HG03135 (cell line): ENCODE measurements around the gene TOR2A.
"Not testable (repeated sequence)": the region's sequence is repeated elsewhere in the genome, so short reads cannot be mapped to it uniquely, and the experiment has no call there.

ENCODE experiments used
- ATAC-seq: cut with Tn5 transposase; IDR thresholded peaks from one replicate; pipeline ENCODE4 v1.9.1; 2021; ENCODE audit warnings: mild to moderate bottlenecking, moderate library complexity; ENCODE audit not compliant: unreplicated experiment

TOR2A gene

DNA sequence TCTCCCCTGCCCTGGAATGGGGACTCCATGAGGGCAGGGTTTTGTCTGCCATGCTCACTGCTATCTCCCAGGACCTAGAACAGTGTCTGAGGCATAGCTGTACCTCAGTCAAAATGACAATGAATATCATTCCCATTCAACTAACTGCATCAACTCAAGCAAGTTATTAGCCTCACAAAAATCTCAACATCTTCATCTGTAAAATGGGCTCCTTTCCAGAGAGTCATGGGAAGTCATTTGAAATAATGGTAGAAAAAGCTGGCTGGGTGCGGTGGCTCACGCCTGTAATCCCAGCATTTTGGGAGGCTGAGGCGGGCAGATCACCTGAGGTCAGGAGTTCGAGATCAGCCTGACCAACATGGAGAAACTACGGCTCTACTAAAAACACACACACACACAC lies 34.0 kb upstream of the TOR2A start:
- ATAC-seq = no peak

DNA sequence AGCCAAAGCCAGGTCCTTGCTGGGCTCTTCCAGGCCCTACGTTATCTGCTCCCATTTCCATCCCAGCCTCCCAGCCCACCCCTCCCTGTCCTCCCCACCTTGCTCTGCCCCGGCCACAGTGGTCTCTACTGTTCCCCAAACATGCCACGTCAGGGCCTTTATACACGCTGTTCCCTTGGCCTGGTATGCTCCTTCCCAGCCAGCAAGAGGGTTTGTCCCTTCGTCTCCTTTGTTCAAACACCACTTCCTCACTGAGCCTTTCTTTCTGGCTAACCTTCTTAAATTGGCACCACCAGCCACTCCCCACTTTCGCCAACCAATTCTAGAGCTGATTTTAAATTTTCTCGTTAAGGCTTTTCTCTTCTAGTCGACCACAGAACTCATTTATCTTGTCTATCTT lies 33.6 kb upstream of the TOR2A start:
- ATAC-seq = no peak

DNA sequence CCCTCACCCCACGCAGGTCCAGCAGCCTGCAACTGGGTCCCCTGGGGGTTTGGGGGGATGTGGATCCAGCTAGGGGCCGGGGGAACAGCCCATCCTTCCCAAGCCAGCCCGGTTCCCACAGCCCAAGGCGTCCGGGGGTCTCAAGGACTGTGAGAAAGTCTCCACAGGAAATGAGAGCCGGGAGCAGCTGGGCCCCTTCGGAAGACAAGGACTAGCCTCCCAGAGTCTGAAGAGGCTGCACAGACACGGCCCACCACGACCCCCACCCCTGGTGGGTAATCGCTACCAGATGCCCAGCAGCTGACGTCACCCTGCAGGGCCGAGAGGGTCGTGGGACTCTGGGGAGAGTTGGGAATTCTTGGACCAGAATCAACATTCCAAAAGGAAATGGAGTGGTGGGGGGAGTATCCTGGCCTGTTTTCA lies 32.8 kb upstream of the TOR2A start:
- no peak for ATAC-seq

DNA sequence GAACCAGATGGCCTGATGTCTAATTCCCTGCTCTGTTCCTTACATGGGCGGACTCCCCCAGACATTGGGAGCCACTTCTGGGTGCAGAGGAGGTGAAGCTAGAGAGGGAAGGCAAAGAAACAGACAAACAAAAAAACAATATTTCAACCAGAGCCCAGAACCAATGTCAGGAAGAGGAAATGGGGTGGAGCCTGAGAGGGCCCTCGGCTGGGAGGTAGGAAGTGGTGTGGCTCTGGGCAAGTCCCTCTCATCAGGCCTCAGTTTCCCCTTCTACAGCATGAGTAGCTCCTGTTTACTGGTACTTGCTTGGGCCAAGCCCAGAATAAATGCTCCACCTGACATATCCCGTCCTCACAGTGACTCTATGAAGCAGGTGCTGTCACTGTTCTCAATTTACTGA lies 32.3 kb upstream of the TOR2A start:
- ATAC-seq = no peak

DNA sequence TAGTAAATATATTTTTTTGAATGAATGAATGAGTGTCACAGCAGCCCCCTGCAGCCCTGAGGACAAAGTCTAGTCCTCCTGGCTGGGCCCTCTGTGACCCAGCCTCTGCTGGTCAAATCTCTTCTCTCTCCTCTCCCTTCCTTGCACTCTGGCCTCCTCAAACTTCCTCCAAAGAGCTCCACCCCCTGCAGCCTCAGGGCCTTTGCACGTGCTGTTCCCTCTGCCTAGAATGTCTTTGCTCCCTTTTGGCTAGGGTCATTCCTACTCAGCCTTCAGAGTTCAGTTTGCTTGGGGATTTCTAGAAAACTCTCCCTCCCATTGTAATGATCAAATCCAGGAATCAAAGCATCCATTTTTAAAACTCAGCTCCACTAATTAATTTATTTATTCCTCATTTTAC lies 30.3 kb upstream of the TOR2A start:
- ATAC-seq = no peak

DNA sequence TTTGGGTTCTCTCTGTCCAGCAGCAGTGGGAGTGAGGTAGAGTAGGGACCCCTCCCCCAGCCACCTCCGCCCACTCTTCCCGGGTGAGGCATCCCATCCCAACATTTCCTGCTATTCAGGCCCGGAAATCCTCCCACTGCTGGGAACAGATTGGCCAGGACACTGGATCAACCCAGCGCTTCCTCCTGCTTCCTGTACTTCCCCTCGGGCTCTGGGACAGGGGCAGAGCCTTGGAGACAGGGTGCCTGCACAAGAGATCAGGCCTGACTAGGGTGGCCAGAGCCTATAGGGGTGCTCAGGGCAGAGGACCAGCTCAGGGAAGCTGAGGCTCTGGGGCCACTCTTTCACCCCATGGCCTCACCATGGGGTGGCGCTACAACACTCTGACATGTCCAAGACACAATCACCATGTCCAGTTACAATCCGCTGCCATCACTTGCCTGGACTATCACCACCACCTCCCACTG lies 28.9 kb upstream of the TOR2A start:
- no peak for ATAC-seq

DNA sequence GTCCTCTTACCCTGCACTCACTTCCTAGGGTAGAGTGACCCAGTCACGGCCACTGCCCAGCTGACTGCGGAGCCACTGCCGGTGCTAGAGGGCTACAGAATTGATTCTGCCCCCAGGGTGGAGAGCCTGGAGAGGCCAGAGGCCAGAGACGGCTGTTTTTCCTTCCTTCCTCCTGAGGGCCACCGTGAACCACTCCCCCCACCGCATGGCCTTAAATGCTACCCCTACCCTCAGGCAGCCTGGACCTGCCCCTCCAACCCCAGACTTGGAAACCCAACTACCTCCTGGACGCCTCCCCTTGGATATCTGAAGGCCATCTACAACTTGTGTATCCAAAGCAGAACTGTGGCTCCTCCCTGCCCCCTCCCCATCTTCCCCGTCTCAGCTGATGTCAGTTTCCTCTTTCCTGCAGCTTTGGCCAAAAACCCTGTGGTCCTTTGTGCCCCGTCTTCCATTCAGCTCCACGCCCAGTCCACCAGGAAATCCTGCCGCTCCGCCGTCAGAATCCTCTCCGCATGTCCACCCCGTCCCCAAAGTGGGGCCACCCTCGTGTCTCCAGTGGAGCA lies 27.1 kb upstream of the TOR2A start:
- no peak for ATAC-seq

DNA sequence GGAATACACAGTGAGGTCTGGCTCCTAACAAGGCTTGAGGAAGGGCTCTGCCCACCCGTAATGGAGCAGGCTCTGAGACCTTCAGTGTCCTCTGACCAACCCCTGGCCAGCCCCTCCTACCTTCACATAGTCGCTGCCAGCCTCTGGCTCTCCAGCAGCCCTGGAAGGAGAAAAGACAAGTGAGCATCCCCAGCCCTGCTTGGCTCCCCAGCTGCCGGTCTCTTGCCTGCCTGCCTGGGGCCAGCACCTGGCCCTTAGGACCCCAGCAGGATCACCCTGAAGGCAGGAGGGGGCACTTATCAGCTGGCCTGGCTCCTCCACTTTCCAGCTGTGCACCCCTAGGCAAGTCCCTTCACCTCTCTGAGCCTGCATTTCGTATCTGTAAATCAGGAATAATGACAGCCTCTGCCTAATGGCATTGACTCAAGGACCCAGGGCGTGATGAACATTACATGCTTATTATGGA lies 26.4 kb upstream of the TOR2A start:
- no peak for ATAC-seq

DNA sequence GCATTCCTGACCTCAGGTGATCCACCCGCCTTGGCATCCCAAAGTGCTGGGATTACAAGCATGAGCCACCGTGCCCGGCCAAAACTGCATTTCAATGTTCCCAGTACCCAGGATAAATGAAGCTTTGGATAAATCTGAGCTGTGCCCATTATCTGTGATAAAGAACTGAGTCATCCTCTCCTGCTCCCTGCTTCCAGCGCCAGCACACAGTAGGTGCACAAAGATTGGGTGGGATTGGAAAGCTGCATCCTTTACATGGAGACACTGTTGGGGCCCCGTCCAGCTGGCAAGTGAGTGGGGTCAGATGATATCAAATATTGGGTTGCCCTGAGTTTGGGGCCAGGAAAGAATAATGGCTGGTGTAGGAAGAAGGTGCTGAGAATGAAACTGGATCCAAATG lies 26.0 kb upstream of the TOR2A start:
- ATAC-seq = no peak

DNA sequence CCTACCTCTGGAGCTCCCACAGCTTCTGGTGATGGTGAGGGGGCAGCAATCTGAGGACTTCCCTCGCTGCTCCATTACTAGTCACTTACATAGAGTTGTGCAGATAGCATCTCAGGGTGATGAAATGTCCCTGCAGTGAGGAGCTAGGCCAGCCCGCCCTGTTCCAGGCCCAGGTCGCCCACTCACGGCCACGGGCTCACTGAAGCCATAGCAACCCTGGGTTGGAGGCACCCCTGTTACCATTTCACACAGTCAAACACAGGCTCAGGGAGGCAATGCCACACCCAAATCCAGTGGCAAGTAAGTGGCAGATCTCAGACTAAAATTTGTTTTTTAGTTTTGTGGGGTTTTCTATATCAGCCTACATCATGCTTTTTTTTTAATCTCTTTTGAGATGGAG lies 23.7 kb upstream of the TOR2A start:
- ATAC-seq = no peak

DNA sequence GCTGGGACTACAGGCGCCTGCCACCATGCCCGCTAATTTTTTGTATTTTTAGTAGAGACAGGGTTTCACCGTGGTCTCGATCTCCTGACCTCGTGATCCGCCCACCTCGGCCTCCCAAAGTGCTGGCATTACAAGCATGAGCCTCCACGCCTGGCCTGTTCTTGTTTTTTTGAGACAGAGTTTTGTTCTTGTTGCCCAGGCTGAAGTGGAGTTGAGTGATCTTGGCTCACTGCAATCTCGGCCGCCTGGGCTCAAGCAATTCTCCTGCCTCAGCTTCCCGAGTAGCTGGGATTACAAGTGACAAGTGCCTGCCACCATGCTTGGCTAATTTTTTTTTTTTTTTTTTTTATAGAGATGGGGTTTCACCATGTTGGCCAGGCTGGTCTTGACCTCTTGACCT lies 21.7 kb upstream of the TOR2A start:
- ATAC-seq = not testable (repeated sequence)

DNA sequence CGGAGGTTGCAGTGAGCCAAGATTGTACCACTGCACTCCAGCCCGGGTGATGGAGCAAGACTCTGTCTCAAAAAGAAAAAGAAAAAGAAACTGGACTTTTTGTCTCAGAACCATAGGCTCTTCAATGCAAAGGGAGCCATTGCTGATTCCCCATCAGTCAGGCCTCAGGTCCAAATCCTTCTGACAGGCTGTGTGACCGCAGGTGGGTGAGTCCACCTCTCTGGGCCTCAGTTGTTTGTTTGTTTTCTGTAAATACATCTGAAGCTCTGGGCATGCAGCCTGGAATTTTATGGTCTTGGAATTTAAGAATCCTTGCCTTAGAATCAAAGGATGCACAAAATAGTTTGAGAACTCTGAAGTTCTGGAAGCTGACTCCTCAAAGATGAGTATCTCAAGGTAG lies 21.1 kb upstream of the TOR2A start:
- no peak for ATAC-seq

DNA sequence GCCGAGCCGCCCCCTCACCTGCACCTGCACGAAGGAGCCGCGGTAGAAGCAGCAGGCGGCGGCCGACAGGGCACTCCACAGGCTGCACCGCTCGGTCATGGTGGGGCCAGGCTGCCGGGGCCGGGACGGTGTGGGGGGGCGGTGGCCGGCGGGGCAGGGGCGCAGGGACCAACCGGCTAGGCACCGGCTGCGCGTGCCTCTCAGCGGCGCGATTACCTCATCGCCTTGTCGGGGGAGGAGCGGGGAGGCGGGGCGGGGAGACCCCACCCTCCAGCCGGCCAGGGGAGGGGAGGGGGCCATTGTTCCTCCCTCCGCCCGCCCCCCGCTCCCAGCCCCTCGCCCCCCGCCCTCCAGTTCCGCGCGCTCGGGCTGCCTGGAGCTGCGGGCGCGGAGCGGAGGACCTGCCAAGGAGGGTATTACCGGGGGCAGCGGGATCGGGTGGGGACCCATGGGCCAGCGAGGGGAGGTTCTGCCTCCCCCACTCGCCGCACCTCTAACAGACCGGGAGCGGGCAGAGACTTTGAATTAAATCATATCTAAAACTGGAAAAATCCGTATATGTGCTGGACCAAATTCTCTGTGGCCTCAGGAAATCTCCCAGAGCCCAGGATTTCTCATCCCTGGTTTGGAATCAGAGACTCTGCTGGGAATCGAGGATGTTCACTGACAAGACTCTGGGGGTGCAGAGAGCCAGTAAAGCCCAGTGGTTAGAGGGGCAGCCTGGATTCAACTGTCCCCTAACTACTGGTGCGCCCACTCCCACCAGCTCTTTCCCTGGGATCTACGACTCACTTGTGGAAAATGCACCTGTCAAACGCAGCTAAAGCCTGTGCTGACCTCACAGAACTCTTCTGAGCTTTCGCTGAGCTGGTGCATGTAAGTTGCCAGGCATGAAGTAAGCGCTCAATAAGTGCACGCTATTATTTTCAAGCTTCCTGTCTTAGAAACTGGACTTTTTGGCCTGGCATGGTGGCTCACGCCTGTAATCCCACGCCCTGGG lies 20.3 kb upstream of the TOR2A start:
- ATAC-seq = no peak

DNA sequence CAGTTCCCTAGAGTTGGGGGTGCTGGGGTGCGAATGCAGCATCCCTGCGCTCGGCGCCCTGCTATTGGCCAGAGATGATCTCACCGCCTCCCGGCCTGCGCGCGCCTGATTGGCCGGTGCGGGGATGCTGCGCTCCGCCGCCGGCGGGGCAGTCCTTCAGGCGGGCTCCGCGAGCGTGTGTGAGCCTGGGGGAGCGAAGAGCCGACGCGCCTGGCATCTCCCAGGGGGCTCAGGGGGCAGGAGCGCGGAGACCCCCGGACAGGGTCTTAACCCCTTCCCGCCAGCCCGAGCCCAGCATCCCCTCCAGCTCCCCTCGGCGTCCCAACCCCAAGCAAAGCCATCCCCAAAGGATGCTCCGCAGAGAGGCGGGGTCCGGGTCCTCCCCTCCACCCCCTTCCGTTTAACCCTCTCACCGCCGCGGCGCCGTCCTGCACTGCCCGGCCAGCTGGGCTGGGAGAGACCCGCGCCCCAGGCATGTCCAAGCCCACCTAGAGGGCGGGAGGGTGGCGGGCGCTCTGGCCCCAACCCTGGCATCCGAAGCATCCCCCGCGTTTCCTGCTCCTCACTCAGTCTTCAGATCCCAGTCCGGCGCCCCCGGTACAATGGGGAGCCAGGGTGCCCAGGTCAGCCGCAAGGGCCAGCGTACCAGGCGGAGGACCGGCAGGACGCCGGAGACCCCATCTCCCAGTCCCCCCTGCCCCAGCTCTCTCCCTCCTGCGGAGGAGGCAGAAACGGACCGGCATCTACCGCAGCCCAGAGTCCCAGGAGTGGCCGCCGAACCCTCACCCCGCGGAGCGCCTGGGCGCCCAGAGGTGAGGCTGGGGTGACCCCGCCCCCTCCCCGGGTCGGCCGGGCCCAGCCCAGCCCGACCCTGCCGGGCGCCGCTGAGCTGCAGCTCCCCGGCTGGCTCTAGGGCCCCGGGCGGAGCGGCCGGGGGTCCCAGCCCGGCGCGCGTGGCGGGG lies 19.3 kb upstream of the TOR2A start:
- no peak for ATAC-seq

DNA sequence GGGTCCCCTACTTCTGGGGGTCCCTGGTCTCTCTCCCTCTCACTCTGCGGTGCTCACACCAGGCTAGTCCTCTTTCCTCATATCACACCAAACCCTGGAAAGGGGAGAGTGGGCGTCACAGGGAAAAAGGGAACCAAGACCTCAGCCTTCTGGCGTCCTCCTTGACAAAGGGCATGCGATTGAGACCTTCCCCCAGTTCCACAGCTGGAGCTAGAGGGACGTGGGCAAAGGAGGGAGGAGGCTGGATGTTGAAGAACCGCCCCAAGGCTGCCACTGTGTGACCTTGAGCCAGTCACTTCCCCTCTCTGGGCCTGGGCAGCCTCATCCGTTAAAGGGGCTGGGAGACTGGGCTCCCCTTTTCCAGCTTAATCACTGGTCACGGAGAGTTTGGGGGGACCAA lies 18.5 kb upstream of the TOR2A start:
- no peak for ATAC-seq

DNA sequence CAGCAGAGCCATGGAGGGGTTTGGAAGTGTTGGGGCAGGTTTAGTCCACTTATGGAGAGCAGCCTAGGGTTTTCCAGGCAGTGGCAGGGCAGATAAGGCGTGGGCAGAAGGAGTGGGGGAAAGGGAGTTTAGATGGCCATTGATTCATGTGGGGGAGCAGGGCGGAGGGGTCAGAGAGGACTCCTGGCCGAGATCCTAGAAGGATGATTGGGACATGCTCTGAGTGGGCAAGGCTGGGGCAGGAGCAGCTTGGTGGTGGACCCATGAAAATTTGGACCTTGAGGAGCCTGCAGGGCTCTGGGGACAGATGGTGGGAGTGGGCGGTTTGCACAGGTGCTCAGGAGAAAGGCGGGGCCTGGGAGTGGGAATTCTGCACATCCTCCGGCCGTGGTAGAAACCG lies 18.1 kb upstream of the TOR2A start:
- ATAC-seq = no peak

DNA sequence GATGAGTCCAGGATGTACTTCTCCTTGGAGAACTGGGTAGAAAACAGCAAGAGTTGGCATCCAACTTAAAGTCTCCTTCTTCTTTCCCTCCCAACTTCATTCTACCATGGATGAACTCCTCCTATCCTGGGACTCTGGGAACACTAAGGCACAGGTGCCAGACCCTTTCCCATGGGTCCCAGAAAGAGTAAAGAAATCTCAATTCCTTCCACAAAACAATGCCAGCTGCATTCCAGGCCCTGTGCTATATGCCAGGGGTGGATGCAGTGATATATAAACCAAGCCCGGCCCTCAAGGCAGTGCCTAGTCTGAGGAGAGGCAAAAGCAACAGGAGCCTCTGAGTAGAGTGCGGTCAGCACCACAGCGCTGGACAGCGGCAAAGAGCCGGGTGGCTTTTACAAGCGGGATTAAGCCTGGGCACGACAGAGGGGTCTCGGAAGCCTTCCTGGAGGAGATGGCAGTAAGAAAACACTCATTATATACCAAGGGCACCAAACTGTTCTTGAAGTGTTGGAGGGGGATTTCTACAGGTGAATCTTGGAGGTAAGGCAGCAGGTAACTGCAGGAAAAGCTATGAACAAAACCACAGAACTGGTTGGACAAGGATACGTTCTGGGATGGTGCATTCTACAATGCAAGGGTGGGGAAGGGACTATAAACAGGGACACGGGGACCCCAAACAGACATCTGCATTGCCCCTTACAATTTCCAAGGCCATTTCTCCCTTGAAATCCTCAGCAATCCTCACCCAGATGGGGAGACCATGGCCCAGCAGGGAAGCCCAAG lies 16.4 kb upstream of the TOR2A start:
- no peak for ATAC-seq

DNA sequence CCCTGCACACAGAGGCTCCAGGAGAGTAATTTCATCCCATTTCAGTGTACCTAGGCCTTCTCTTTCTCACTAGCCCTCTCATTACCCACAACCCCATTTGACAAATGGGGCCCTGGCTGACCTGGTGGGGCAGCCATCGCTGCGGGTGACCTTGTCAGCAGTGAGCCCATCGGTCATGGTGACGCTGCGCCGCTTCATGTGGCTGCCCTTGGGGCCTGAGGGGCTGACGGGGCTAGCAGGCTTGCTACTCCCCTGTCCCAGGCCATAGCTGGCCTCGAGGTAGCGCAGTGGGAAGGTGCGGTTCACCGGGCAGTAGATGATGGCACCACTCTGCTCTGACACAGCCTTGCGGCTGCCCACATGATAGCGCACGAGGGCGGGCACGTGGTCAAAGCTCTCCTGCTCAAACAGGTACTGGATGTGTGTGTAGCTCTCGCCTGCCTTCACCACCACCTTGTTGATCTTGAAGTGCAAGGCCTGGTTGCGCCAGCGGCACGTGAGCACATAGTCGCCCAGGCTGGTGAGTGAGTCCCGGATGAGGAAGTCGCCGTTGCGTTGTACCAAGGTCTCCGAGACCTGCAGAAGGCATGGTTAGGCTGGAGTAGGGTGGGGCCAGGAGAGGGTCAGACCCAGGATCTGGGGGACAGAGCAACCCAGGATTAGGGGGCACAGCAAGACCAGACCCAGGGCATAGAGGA lies 14.1 kb upstream of the TOR2A start:
- ATAC-seq = no peak

DNA sequence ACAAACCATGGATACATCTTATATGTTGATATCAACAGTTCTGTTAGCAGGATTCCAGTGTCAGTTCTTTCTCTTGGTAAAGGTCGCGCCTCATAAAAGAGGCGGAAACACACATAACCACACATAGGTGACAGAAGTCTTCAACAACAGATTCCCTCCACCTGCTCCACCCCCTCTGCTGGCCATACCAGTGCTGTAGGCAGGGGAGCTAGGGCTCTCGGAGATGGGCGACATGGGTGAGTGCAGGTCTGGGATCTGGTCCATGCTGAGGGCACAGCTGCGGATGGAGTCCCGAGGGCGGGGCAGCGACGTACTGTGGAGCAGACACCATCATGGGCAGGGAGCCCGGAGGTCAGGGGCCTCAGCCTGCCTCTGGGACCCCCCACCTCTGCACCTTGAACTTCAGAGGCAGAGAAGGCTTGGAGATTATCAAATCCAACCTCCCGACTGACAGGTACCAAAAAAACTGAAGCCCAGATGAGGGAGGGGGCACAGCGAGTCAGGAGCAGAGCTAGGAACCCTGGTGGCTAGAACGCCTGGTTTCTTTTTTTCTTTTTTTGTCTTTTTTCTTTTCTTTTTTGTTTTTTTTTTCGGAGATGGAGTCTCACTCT lies 12.0 kb upstream of the TOR2A start:
- no peak for ATAC-seq
